Esophagus squamous epithelium (tissue), 5 donors: Measurements from ENCODE around the gene PCDHAC1. TPM values are rescaled to one million over a fixed set of nuclear protein-coding genes. Genes with fewer than 3 reads are reported as not detected.

Experiments used
- DNase-seq: peaks from one replicate; lab custom pipeline; 2025; lab: John Stamatoyannopoulos, UW
- H3K27ac ChIP-seq, 4 donors: fragments of 200-600 bp; sonication (generic); one replicate each; pipeline ENCODE4 v1.5.1; 2016 to 2019; ENCODE audit warnings: mild to moderate bottlenecking in 1 of 4
- H3K27me3 ChIP-seq, 4 donors: fragments of 200-600 bp; sonication (generic); 1 replicate in 3 of 4; 2 replicates in 1 of 4; pipeline versions ENCODE4 v1.5.1 to v1.6.0; 2017 to 2021; ENCODE audit warnings: antibody characterized with exemption in 1 of 4
- H3K36me3 ChIP-seq, 3 donors: fragments of 200-600 bp; sonication (generic); one replicate each; pipeline ENCODE4 v1.5.1; 2016 to 2019
- H3K4me1 ChIP-seq, 3 donors: fragments of 200-600 bp; sonication (generic); one replicate each; pipeline ENCODE4 v1.5.1; 2017 to 2019
- H3K4me3 ChIP-seq, 4 donors: fragments of 200-600 bp; sonication (generic); 1 replicate in 3 of 4; 2 replicates in 1 of 4; pipeline ENCODE4 v1.5.1; 2016 to 2019; ENCODE audit warnings: mild to moderate bottlenecking in 2 of 4, moderate library complexity in 1 of 4
- H3K9me3 ChIP-seq, 3 donors: fragments of 200-600 bp; sonication (generic); one replicate each; pipeline ENCODE4 v1.5.1; 2016 to 2019
- CTCF ChIP-seq, 6 experiments: fragments of 450-650 bp in 4 of 6; fragments of 200-600 bp in 2 of 6; sonication (generic) in 2 of 6; IDR thresholded peaks; one replicate each; pipeline ENCODE4 v1.5.1; 2016 to 2019; ENCODE audit warnings: antibody characterized with exemption in 6 of 6, mild to moderate bottlenecking in 4 of 6, moderate library complexity in 4 of 6
- POLR2A ChIP-seq, 4 donors: fragments of 450-650 bp; IDR thresholded peaks; one replicate each; pipeline ENCODE4 v1.6.1; 2017; ENCODE audit warnings: antibody characterized with exemption in 4 of 4, mild to moderate bottlenecking in 4 of 4, moderate library complexity in 3 of 4
- WGBS, 2 donors: methylation state at CpG; one replicate each; pipeline ENCODE4 v1.1.5; 2018; 5-methylcytosine and 5-hydroxymethylcytosine counted together
- intact Hi-C: fragments of 100-400 bp; cut with DNase I; formaldehyde crosslinking; loops from one replicate; pipeline ENCODE4 v1.15.0; 2022
- total RNA-seq, 4 donors: library from RNA; depleted of rRNA; stranded (reverse); fragments of >200 nt; gene quantifications; one replicate each; pipeline ENCODE4 v1.1.0, GENCODE V29; 2016
- donor health status: DM: yes; HTN: yes; CAD: no.

PCDHAC1 gene
- total RNA-seq, 4 donors from 2014 or later: 0.06 to 0.27 (median 0.19) TPM; not detected in 1

- intact Hi-C loops: no loop called here
- H3K4me1 ChIP-seq: no peaks in the 10 kb centered on the region
- no peaks in the 10 kb centered on the region for H3K27me3 ChIP-seq
- WGBS, 2 donors: 43 to 46% methylated on average over 2 of the region's 2 CpGs
- no peak overlapping the region for H3K27ac ChIP-seq
- no peaks in the 10 kb centered on the region for H3K9me3 ChIP-seq
- TF ChIP-seq CTCF (IDR thresholded peaks at IDR 0.05): no peak
- no peak overlapping the region for H3K4me3 ChIP-seq
- no peak for DNase-seq
- H3K36me3 ChIP-seq: no peaks in the 10 kb centered on the region
Measured at GRCh38 chr5:140953234-140953633, 27.1 kb downstream of the PCDHAC1 start.

- Histone ChIP-seq H3K4me1 (peaks cover 0 to 16% (median 9%) of the 10 kb centered on the region in 3 donors), H3K27me3 (peaks cover 0 to 44% (median 0%) of the 10 kb centered on the region in 4 donors), H3K9me3 (no peaks in the 10 kb centered on the region), H3K27ac (no peak overlapping the region), H3K36me3 (no peaks in the 10 kb centered on the region), H3K4me3 (no peak overlapping the region)
- no peak for DNase-seq
- intact Hi-C loops: no loop called here
- 71 to 89% methylated on average over 1 of the region's 1 CpG for WGBS, 2 donors
- TF ChIP-seq CTCF (IDR thresholded peaks at IDR 0.05) (no peak), POLR2A (IDR thresholded peaks at IDR 0.05) (no peak)
Measured at GRCh38 chr5:140962190-140962589, 36.1 kb downstream of the PCDHAC1 start.

GRCh38 chr5:140964356-140964755 lies 38.3 kb downstream of the PCDHAC1 start:
- WGBS, 2 donors: 70% methylated on average over 3 of the region's 3 CpGs
- Histone ChIP-seq H3K4me3 (no peak overlapping the region), H3K27ac (no peak overlapping the region), H3K9me3 (no peaks in the 10 kb centered on the region), H3K36me3 (no peaks in the 10 kb centered on the region), H3K4me1 (peaks cover 0 to 18% (median 10%) of the 10 kb centered on the region in 3 donors), H3K27me3 (peaks cover 0 to 57% (median 0%) of the 10 kb centered on the region in 4 donors)
- no peak for DNase-seq
- intact Hi-C loops: no loop called here
- TF ChIP-seq CTCF (IDR thresholded peaks at IDR 0.05) (no peak), POLR2A (IDR thresholded peaks at IDR 0.05) (no peak)

GRCh38 chr5:140965905-140966292 lies 39.8 kb downstream of the PCDHAC1 start:
- Histone ChIP-seq H3K27ac (no peak overlapping the region), H3K27me3 (peaks cover 0 to 57% (median 0%) of the 10 kb centered on the region in 4 donors), H3K36me3 (no peaks in the 10 kb centered on the region), H3K9me3 (no peaks in the 10 kb centered on the region), H3K4me1 (peaks cover 0 to 18% (median 10%) of the 10 kb centered on the region in 3 donors), H3K4me3 (peak overlapping the region; percentile 31 to 67 (median 47))
- no peak for DNase-seq
- intact Hi-C loops: no loop called here
- TF ChIP-seq POLR2A (IDR thresholded peaks at IDR 0.05) (no peak), CTCF (IDR thresholded peaks at IDR 0.05) (no peak)
- WGBS, 2 donors: 7 to 15% methylated on average over 6 to 7 of the region's 9 CpGs

GRCh38 chr5:140966293-140967225 lies 40.5 kb downstream of the PCDHAC1 start, which contains the start of gene PCDHAC2:
Gene PCDHAC2, plus strand, starts transcription at chr5:140966476. Its CDS starts 291 bp downstream, at chr5:140966767.
- Histone ChIP-seq H3K27ac (no peak within 1 kb of the TSS), H3K36me3 (no peaks in the 10 kb centered on the region), H3K4me1 (peaks cover 0 to 18% (median 10%) of the 10 kb centered on the region in 3 donors), H3K9me3 (no peaks in the 10 kb centered on the region), H3K27me3 (peaks cover 0 to 57% (median 0%) of the 10 kb centered on the region in 4 donors), H3K4me3 (peak within 1 kb of the TSS; percentile 31 to 67 (median 47))
- 4% methylated on average over 21 of the region's 80 CpGs; no CpG with 5 or more reads in 1 of the 2 donors for WGBS, 2 donors
- no peak for DNase-seq
- TF ChIP-seq CTCF (IDR thresholded peaks at IDR 0.05): no peak
- no peak for TF ChIP-seq POLR2A (IDR thresholded peaks at IDR 0.05)
- intact Hi-C loops: no loop called here
